ENCODE data around the gene PDZD8.
"Not testable (repeated sequence)": the region's sequence is repeated elsewhere in the genome, so short reads cannot be mapped to it uniquely, and the experiment has no call there.

Gene PDZD8

GRCh38 chr10:117352724-117353123 is 22.5 kb downstream of the PDZD8 start:
- no peak for DNase-seq (ENCODE audit: low read depth in 2 of 3, low spot score in 2 of 3)

GRCh38 chr10:117351996-117352395 is 23.2 kb downstream of the PDZD8 start:
- no peak for DNase-seq (ENCODE audit: low read depth in 2 of 3, low spot score in 2 of 3)

GRCh38 chr10:117351558-117351957 is 23.7 kb downstream of the PDZD8 start:
- DNase-seq (ENCODE audit: low read depth in 2 of 3, low spot score in 2 of 3): no peak

DNA sequence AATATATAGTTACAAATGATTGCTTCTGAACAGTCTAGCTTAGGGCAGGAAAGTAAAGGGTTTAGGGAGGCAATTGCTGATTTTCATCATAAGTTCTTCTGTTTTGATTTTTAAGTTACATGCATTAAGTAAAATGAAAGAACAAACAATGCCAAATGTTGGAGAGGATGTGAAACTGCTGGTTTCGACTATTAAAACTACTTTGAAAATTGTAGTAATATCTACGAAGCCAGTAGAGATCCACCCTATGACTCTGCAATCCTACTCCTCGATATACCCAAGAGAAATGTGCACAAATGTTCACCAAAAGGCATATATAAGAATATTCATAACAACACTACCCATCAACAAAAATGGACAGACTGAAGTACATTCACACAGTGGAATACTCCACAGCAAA is 24.3 kb downstream of the PDZD8 start:
- no peak for DNase-seq (ENCODE audit: low read depth in 2 of 3, low spot score in 2 of 3)

GRCh38 chr10:117348236-117348635 is 27.0 kb downstream of the PDZD8 start:
- no peak for DNase-seq (ENCODE audit: low read depth in 2 of 3, low spot score in 2 of 3)

DNA sequence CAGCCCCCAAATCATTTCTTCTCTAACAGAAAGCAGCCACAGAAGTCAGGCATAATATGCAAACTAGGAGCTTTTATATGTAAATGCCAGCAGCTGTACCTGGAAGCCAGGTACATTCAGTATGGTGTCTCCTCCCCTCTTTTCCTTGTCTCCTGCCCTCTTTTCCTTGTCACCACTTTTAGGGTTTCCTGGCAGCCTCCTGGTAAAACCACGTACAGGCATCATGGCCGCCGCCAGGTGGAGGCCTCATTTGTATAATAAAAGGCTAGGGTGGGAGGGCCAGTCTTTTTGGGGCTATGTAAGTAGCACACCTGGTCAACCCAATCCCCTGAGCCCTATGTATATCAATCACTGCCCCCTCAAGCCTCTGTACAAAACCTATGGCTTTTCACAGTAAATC is 28.7 kb downstream of the PDZD8 start:
- DNase-seq (ENCODE audit: low read depth in 2 of 3, low spot score in 2 of 3): no peak

- no peak for DNase-seq (ENCODE audit: low read depth in 2 of 3, low spot score in 2 of 3)
Observed at GRCh38 chr10:117345143-117345542, 30.1 kb downstream of the PDZD8 start.

- DNase-seq (ENCODE audit: low read depth in 2 of 3, low spot score in 2 of 3): no peak
Observed at GRCh38 chr10:117342641-117343040, 32.6 kb downstream of the PDZD8 start.

- no peak for DNase-seq (ENCODE audit: low read depth in 2 of 3, low spot score in 2 of 3)
Observed at GRCh38 chr10:117341061-117341460, 34.2 kb downstream of the PDZD8 start.

GRCh38 chr10:117339979-117340378 is 35.3 kb downstream of the PDZD8 start:
- no peak for DNase-seq (ENCODE audit: low read depth in 2 of 3, low spot score in 2 of 3)

DNA sequence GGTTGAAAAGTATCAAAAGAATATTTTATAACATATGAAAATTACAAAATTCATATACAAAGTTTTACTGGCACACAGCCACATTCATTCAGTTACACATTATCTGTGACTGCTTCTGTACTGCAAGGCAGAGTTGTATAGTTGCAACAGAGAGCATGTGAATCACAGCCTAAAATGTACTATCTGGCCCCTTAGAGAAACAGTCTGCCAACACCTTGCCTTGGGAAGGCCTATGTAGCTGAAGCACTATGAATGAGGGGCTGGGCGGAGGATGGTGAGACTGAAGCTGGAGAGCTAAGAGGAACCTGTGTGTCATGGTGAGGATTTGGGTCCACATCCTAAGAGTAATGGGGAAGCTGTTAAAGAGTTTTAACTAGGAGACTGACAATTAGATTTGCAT is 35.7 kb downstream of the PDZD8 start:
- DNase-seq (ENCODE audit: low read depth in 2 of 3, low spot score in 2 of 3): no peak

GRCh38 chr10:117334926-117335325 is 40.3 kb downstream of the PDZD8 start:
- no peak for DNase-seq (ENCODE audit: low read depth in 2 of 3, low spot score in 2 of 3)

- no peak for DNase-seq (ENCODE audit: low read depth in 2 of 3, low spot score in 2 of 3)
Observed at GRCh38 chr10:117334066-117334465, 41.2 kb downstream of the PDZD8 start.

- no peak for DNase-seq (ENCODE audit: low read depth in 2 of 3, low spot score in 2 of 3)
Observed at GRCh38 chr10:117327262-117327661, 48.0 kb downstream of the PDZD8 start.

DNA sequence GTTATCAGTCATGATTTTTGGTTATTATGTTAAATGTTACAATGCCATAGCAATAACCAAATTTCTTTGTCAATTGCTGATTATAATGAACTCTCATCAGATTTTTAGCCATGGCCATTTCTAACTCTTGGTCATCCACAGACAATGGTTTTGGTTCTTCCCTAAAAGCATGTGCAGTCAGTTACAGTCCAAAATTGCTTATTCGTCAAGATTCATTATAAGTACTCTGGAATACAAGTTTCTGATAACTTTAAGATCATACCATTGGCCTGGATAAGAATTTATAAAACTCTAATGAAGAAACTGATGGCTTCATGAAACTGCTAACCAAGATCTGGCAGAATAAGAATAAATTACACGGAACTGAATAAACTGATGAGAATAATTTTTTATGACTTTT is 50.9 kb downstream of the PDZD8 start:
- no peak for DNase-seq (ENCODE audit: low read depth in 2 of 3, low spot score in 2 of 3)

- no peak for DNase-seq (ENCODE audit: low read depth in 2 of 3, low spot score in 2 of 3)
Observed at GRCh38 chr10:117322260-117322659, 53.0 kb downstream of the PDZD8 start.

DNA sequence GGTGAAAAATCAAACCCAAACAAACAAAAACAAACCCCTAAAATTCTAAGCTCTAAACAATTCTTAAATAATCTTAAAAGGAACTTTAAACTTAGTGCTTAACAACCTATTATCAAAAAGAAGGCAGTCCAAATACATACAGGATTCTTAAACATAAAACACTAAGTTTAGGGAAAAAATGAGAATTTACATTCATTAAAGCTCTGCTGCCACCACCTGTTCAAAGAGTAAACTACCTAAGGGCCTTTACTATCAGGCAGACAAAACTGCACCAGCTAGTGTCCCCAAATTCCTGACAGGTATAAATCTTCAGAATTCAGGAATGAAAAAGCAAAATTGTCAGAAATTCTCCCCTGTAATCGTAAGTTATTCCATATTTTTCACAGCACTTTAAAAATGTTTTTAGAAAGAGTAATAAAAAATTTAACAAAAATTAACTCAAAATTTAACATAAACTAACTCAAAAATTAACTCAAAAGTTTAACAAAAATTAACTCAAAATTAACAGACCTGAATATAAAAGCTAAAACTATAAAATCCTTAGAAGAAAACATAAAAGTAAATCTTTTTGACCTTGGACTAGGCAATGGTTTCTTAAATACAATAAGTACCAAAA is 55.1 kb downstream of the PDZD8 start:
- no peak for DNase-seq (ENCODE audit: low read depth in 2 of 3, low spot score in 2 of 3)

DNA sequence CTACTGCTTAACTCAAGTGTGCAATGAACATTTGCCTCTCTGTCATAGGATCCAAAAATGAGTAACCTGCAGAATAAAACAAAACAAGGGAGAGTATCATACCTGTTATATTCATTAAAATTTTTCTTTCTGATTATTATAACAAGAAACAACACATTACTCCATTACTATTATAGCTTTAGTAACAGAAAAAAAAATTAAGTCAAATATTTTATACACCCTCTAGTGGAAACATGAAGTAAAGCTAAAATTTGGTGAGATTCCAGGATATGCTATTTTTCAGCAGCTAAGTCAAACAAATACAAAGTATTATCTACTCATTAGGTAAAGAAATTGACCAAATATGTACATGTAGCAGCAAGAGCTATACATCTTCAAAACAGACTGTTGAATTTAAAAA is 56.3 kb downstream of the PDZD8 start:
- DNase-seq (ENCODE audit: low read depth in 2 of 3, low spot score in 2 of 3): no peak

DNA sequence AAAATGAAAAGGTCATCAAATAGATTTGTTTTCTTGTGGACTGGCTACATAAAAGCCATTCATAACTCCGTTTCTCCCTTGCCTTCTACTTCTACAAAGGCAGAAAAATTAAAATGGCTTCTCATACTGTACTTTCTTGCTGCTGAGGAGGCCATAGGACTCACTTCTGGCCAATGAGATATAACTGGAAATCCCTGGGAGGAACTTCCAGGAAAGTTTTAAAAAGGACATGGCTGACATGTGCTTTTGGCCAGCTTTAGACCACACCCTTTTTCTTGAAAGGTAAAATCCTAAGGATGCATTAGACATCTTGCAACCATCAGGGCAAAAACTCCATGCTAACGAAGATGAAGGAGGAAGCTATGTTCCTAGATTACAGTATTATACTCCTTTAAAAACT is 58.5 kb downstream of the PDZD8 start:
- DNase-seq (ENCODE audit: low read depth in 2 of 3, low spot score in 2 of 3): no peak

DNA sequence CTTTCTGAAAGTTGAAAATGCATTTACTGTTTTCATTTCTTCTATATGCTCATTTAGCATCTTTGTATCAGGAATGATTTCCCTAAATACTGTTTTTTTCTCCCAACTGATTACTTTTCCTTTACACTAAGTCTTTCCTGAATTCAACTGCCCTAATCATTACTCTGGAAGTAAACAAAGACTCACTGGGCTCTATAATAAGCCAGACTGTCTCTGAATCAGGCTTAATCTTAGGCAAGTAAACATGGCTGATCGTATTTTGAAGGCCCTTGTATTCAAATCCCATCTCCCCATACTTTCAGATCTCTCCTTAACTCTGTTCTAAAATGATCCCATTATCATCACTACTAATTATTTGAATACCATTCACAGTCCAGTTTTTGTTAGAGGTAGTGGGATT is 61.6 kb downstream of the PDZD8 start:
- no peak for DNase-seq (ENCODE audit: low read depth in 2 of 3, low spot score in 2 of 3)

DNA sequence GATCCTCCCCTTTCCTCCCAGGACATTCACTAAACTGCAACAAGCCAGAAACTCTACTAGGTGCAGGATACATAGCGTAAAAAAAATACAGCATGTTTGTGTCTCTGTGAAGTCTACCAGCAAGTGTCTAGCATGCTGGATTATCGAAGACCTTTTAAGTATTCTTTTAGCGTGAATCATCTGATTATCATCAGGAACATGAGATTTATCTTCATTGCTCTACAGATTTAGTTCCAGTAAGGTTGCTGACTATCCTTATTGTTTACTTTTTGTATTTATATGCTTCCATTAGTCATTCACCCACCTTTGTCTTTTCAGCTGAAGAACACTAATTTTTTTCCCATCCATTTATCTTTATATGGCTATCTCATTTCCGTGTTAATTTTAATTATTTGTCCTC is 62.8 kb downstream of the PDZD8 start:
- DNase-seq (ENCODE audit: low read depth in 2 of 3, low spot score in 2 of 3): no peak

- DNase-seq (ENCODE audit: low read depth in 2 of 3, low spot score in 2 of 3): no peak
Observed at GRCh38 chr10:117311261-117311660, 64.0 kb downstream of the PDZD8 start.

GRCh38 chr10:117306674-117307073 is 68.6 kb downstream of the PDZD8 start:
- DNase-seq (ENCODE audit: low read depth in 2 of 3, low spot score in 2 of 3): no peak

DNA sequence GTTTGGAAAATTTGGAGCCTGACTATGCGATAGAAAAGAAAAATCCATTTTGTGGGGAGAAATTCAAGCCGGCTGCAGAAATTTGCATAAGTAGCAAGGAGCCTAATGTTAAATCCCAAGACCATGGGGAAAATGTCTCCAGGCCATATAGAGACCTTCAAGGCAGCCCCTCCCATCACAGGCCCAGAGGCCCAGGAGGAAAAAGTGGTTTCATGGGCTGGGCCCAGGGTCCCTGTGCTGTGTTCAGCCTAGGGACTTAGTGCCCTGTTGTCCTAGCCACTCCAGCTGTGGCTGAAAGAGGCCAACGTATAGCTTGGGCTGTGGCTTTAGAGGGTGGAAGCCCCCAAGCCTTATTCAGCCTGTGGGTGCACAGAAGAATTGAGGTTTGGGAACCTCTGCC is 71.8 kb downstream of the PDZD8 start:
- not testable (repeated sequence) for DNase-seq (ENCODE audit: low read depth in 2 of 3, low spot score in 2 of 3)
